Ovary (tissue), 9 donors: ENCODE data around the gene PTGER1. TPM values are rescaled to one million over a fixed set of nuclear protein-coding genes. Genes with fewer than 3 reads are reported as not detected.

ENCODE experiments used
- DNase-seq, 5 donors: peaks; one replicate each; pipeline ENCODE4 v3.0.0-alpha.2; 2019 to 2020
- H3K27ac ChIP-seq, 2 donors: fragments of 200-600 bp; one replicate each; pipeline versions ENCODE4 v1.5.1 to v1.8.0; 2019 to 2022
- H3K27me3 ChIP-seq: fragments of 200-600 bp; one replicate; pipeline ENCODE4 v1.8.0; 2022
- H3K36me3 ChIP-seq: fragments of 200-600 bp; sonication (generic); one replicate; pipeline ENCODE4 v1.5.1; 2019
- H3K4me1 ChIP-seq: one replicate; pipeline ENCODE4 v1.8.1; 2013; ENCODE audit warnings: mild to moderate bottlenecking, moderate library complexity; ENCODE audit not compliant: insufficient read depth
- H3K4me3 ChIP-seq: fragments of 200-600 bp; sonication (generic); one replicate; pipeline ENCODE4 v1.5.1; 2017
- H3K9me3 ChIP-seq, 2 donors: fragments of 200-600 bp in 1 of 2; sonication (generic) in 1 of 2; one replicate each; pipeline versions ENCODE4 v1.5.1 to v1.8.1; 2013 to 2019; ENCODE audit warnings: mild to moderate bottlenecking in 1 of 2, moderate library complexity in 1 of 2
- CTCF ChIP-seq, 3 donors: fragments of 450-650 bp in 2 of 3; fragments of 200-600 bp in 1 of 3; IDR thresholded peaks; one replicate each; pipeline versions ENCODE4 v1.5.1 to v1.8.0; 2016 to 2022; ENCODE audit warnings: antibody characterized with exemption in 3 of 3, mild to moderate bottlenecking in 1 of 3
- EP300 ChIP-seq: sonication (generic); formaldehyde crosslinking; IDR thresholded peaks from one replicate; pipeline ENCODE4 v1.6.1; 2017; ENCODE audit warnings: antibody characterized with exemption
- POLR2A ChIP-seq: fragments of 450-650 bp; IDR thresholded peaks from one replicate; pipeline ENCODE4 v1.6.1; 2017; ENCODE audit warnings: antibody characterized with exemption, mild to moderate bottlenecking, moderate library complexity
- WGBS, 3 donors: extraction: QIAGEN DNeasy Blood & Tissue Kit in 1 of 3; methylation state at CpG; one replicate each; pipeline versions ENCODE4 v1.1.5 to v1.1.7; 2013 to 2017; 5-methylcytosine and 5-hydroxymethylcytosine counted together
- intact Hi-C, 4 donors: fragments of 100-400 bp; cut with DNase I; formaldehyde crosslinking; loops; one replicate each; pipeline versions ENCODE4 v1.11.0 to v1.15.1; 2022 to 2023
- polyA plus RNA-seq, 2 donors: library from polyadenylated mRNA; stranded (reverse); fragments of 200-250 nt in 1 of 2; fragments of 350-450 nt in 1 of 2; fragmentation: Illumina TruSeq in 1 of 2; extraction: RNeasy Lipid Tissue Mini Kit (QIAGEN cat#74804) in 1 of 2; gene quantifications; one replicate each; pipeline ENCODE4 v1.2.3, GENCODE V29; 2013 to 2014
- total RNA-seq, 7 donors: library from RNA; depleted of rRNA in 2 of 7; stranded (reverse); fragments of >200 nt in 2 of 7; fragmentation: NEBNext Ultra II Directional in 3 of 7; extraction: Animal tissue kit (Norgen Biotek cat#: 25700) in 3 of 7; gene quantifications; one replicate each; pipeline versions ENCODE4 v1.1.0 to v1.2.4, GENCODE V29; 2016 to 2023
- donor health status: DM: no; HTN: no; CAD: no; lungs with moderate emphysema.
- donor health status: DM: no; HTN: no; CAD: no.
- donor health status: Bipolar disorder and iron deficiency.
- donor health status: DM: yes; HTN: yes; CAD: no.
- donor health status: DM: no; HTN: no; CAD: no.
- donor health status: DM: yes; HTN: yes; CAD: no.

Gene PTGER1
- total and polyA plus RNA-seq, 9 donors: 0.18 to 0.92 (median 0.32) TPM; not detected in 6

DNA sequence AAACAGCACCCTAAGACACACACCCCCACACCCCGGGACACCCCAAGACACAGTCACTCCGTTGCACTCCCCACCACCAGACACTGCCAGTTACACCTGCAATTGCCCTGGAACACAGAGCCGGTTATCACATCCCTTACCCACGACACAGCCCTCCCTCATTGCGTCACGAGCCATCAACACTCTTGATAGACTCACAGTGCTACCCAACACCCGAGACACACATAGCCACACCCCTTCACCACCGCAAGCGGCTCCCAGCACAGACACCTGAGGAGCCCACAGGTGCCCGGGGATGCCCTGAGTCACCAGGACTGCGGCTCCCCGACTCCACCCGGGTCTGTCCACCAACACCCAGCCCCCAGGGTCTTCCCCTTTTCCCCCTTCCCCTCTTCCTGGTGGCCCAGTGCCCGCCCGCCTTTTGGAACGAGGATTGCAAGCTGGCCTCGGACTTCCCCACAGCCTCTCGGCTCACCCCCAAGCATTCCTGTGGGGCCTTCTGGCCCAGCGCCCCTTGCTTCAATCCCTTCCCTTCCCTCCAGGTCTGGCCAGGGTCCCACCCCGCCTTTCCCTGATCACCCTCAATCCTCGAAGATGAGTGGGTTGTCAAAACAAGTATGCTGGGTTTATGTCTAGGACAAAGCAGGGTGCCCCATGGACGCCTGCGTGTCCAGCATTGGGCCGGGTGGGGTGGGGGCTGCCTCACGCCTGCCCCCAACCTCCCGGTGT is 1.7 kb upstream of the PTGER1 start:
- Histone ChIP-seq H3K4me1 (peaks cover 4% of the 10 kb centered on the region), H3K4me3 (no peak overlapping the region), H3K36me3 (no peaks in the 10 kb centered on the region), H3K27ac (no peak overlapping the region), H3K27me3 (no peaks in the 10 kb centered on the region), H3K9me3 (no peaks in the 10 kb centered on the region)
- WGBS, 3 donors: 40 to 48% (median 46%) methylated on average over 26 of the region's 26 CpGs
- intact Hi-C loops: loop anchor here in 1 of 4 donors (10.0 kb wide), 1 partner anchor 332 kb away; no protein-coding TSS in a partner anchor
- no peak for TF ChIP-seq CTCF (IDR thresholded peaks at IDR 0.05)
- no peak for TF ChIP-seq POLR2A
- TF ChIP-seq EP300: no peak
- DNase-seq: no peak

- intact Hi-C loops: loop anchor here in 1 of 4 donors (10.0 kb wide), 1 partner anchor 331 kb away; no protein-coding TSS in a partner anchor
- no peaks in the 10 kb centered on the region for H3K9me3 ChIP-seq
- no peak overlapping the region for H3K27ac ChIP-seq
- peaks cover 4% of the 10 kb centered on the region for H3K4me1 ChIP-seq
- H3K27me3 ChIP-seq: no peaks in the 10 kb centered on the region
- TF ChIP-seq CTCF (IDR thresholded peaks at IDR 0.05) (no peak), POLR2A (no peak), EP300 (no peak)
- WGBS, 3 donors: 74 to 86% (median 85%) methylated on average over 7 of the region's 7 CpGs
- DNase-seq: no peak
- no peak overlapping the region for H3K4me3 ChIP-seq
- H3K36me3 ChIP-seq: no peaks in the 10 kb centered on the region
Observed at GRCh38 chr19:14476327-14476672, 1.1 kb upstream of the PTGER1 start.

DNA sequence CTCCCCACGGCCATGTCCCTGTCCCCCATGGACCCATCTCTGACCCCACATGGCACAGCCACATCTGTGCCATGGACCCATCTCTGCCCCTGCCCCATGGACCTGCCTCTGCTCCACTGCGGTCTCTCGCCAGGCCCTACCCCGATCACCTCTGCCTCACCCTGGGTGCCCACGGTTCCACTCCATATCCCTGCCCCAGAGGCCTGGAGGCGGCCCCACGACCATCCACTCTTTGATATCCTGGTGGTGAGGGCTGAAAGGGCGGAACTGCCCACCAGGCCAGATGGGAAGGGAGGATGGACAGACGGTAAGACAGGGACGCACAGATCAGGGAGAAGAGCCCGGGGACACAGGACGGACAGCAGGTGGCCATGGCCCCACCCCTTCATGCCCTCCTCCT is 327 bp downstream of the PTGER1 start:
- DNase-seq: no peak
- Histone ChIP-seq H3K4me1 (peaks cover 4% of the 10 kb centered on the region), H3K9me3 (no peaks in the 10 kb centered on the region), H3K4me3 (no peak overlapping the region), H3K27me3 (no peaks in the 10 kb centered on the region), H3K36me3 (no peaks in the 10 kb centered on the region), H3K27ac (no peak overlapping the region)
- WGBS, 3 donors: 25 to 36% (median 33%) methylated on average over 12 of the region's 12 CpGs
- intact Hi-C loops: loop anchor here in 1 of 4 donors (10.0 kb wide), 1 partner anchor 330 kb away; no protein-coding TSS in a partner anchor
- no peak for TF ChIP-seq POLR2A
- TF ChIP-seq EP300: no peak
- TF ChIP-seq CTCF (IDR thresholded peaks at IDR 0.05): no peak

GRCh38 chr19:14473978-14474578 is 1.1 kb downstream of the PTGER1 start:
- intact Hi-C loops: loop anchor here in 1 of 4 donors (10.0 kb wide), 1 partner anchor 329 kb away; no protein-coding TSS in a partner anchor
- 12 to 40% (median 20%) methylated on average over 33 to 53 of the region's 53 CpGs for WGBS, 3 donors
- TF ChIP-seq CTCF (IDR thresholded peaks at IDR 0.05): no peak
- TF ChIP-seq POLR2A: no peak
- TF ChIP-seq EP300: no peak

More at GRCh38 chr19:14473978-14474578, 1.1 kb downstream of the PTGER1 start:
- H3K27ac ChIP-seq: no peak overlapping the region
- no peak for DNase-seq
- no peaks in the 10 kb centered on the region for H3K36me3 ChIP-seq
- H3K27me3 ChIP-seq: no peaks in the 10 kb centered on the region
- no peaks in the 10 kb centered on the region for H3K9me3 ChIP-seq
- peaks cover 4% of the 10 kb centered on the region for H3K4me1 ChIP-seq
- no peak overlapping the region for H3K4me3 ChIP-seq
